ENCODE data around the gene MAGI1.

Gene MAGI1

DNA sequence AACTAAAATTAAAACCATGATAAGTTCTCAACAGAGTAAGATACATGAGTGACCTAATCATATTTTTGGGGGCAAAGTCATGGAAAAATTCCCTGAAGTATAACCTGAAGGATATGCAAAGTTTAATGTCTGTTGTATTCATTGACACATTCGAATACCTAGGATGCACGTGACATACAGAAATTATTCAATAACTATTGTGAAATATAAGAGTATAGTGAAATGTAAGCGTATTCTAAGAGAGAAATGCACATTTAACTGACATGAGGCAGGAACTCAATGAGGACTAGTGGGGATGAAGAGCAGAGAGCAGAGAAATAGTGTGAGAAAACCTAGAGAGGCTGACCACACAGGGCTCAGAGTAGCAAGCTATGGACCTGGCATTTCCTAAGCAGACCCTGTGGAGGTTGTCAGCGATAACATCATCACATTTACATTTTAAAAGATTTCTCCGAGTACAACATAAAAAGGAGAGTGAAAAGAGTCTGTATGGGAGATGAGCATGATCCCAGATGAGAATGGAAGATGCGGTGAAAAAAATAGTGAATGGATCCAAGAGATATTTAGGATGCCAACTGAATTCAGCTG lies 588.8 kb downstream of the MAGI1 start:
- FAIRE-seq, result no peak
- no peak for DNase-seq (ENCODE audit: insufficient read length)
- no peak for TF ChIP-seq TAF1 (IDR thresholded peaks at IDR 0.05; ENCODE audit: borderline replicate concordance, low read depth, low read length)

GRCh38 chr3:65448120-65448519 lies 590.6 kb downstream of the MAGI1 start:
- TF ChIP-seq TAF1 (IDR thresholded peaks at IDR 0.05; ENCODE audit: borderline replicate concordance, low read depth, low read length), result no peak
- no peak for TF ChIP-seq POLR2AphosphoS5 (IDR thresholded peaks at IDR 0.05; ENCODE audit: low read depth, low read length)
- no peak for TF ChIP-seq POLR2A (IDR thresholded peaks at IDR 0.05; ENCODE audit: low read depth, low read length)
- no peak for DNase-seq (ENCODE audit: insufficient read length)
- FAIRE-seq, result no peak

- FAIRE-seq, result no peak
- no peak for DNase-seq (ENCODE audit: insufficient read length)
- TF ChIP-seq TAF1 (IDR thresholded peaks at IDR 0.05; ENCODE audit: borderline replicate concordance, low read depth, low read length) (no peak), POLR2AphosphoS5 (IDR thresholded peaks at IDR 0.05; ENCODE audit: low read depth, low read length) (no peak), POLR2A (IDR thresholded peaks at IDR 0.05; ENCODE audit: low read depth, low read length) (no peak)
Measured at GRCh38 chr3:65445573-65446169, 593.0 kb downstream of the MAGI1 start.

DNA sequence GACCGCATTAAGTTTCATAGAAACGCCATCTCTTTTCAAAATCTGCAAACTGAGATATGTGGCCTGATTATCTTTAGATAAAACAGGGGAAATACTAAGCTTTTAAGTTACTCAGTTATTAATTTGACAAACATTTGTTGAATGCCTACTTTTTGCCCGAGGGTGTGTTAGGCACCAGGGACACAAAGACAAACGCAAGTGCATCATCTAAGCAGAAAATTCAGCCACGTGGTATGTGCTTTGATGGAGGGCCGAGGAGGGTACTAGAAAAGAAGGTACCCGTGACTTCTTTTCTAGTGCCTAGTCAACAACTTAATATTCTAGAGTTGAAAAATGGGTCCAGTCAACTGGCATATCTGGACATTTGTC lies 594.3 kb downstream of the MAGI1 start:
- TF ChIP-seq POLR2A (IDR thresholded peaks at IDR 0.05; ENCODE audit: low read depth, low read length) (no peak), POLR2AphosphoS5 (IDR thresholded peaks at IDR 0.05; ENCODE audit: low read depth, low read length) (no peak), TAF1 (IDR thresholded peaks at IDR 0.05; ENCODE audit: borderline replicate concordance, low read depth, low read length) (no peak)
- DNase-seq (ENCODE audit: insufficient read length) (no peak), FAIRE-seq (no peak)

GRCh38 chr3:65443739-65444446 lies 594.8 kb downstream of the MAGI1 start:
- TF ChIP-seq POLR2A (IDR thresholded peaks at IDR 0.05; ENCODE audit: low read depth, low read length), result no peak
- TF ChIP-seq TAF1 (IDR thresholded peaks at IDR 0.05; ENCODE audit: borderline replicate concordance, low read depth, low read length), result no peak
- TF ChIP-seq POLR2AphosphoS5 (IDR thresholded peaks at IDR 0.05; ENCODE audit: low read depth, low read length), result no peak
- DNase-seq (ENCODE audit: insufficient read length) (no peak), FAIRE-seq (no peak)

DNA sequence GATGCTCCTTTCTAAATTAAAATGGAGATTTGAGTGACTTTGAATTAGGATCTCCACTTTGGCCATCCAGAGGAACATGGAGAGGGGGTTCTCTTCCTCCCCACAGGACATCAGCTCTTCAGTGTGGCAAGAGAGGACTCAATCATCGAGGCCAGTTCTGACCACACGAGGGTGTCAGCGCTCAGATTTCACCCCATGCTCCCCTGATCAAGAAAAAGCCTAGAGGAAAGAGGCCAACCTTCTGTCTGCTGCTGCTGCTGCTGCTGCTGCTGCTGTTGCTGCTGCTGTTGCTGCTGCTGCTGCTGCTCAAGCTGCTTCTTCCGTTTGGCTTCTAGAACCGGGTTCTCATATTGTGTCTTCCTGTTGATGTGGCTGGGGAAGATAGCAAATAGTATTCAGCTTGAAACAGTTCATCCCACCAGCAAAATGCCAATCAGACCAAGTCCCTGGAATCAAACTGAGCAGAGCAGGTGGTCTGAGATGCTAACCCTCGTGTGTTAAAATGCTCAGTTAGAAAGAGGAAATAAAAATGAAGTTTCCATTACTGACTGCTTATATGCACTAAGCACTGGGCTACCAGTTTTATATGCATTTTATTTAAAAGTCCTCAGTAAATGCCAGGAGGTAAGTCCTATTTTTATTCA lies 599.0 kb downstream of the MAGI1 start:
- FAIRE-seq (peak; percentile 68), DNase-seq (ENCODE audit: insufficient read length) (no peak)
- TF ChIP-seq POLR2A (IDR thresholded peaks at IDR 0.05; ENCODE audit: low read depth, low read length) (no peak), TAF1 (IDR thresholded peaks at IDR 0.05; ENCODE audit: borderline replicate concordance, low read depth, low read length) (no peak)

GRCh38 chr3:65438612-65439011 lies 600.1 kb downstream of the MAGI1 start:
- DNase-seq (ENCODE audit: insufficient read length) (no peak), FAIRE-seq (no peak)
- TF ChIP-seq POLR2AphosphoS5 (IDR thresholded peaks at IDR 0.05; ENCODE audit: low read depth, low read length) (no peak), TAF1 (IDR thresholded peaks at IDR 0.05; ENCODE audit: borderline replicate concordance, low read depth, low read length) (no peak), POLR2A (IDR thresholded peaks at IDR 0.05; ENCODE audit: low read depth, low read length) (no peak)

- FAIRE-seq (peak; percentile 40), DNase-seq (ENCODE audit: insufficient read length) (no peak)
- TF ChIP-seq POLR2AphosphoS5 (IDR thresholded peaks at IDR 0.05; ENCODE audit: low read depth, low read length) (no peak), POLR2A (IDR thresholded peaks at IDR 0.05; ENCODE audit: low read depth, low read length) (no peak)
Measured at GRCh38 chr3:65438096-65438495, 600.6 kb downstream of the MAGI1 start.

GRCh38 chr3:65436580-65436979 lies 602.1 kb downstream of the MAGI1 start:
- TF ChIP-seq POLR2A (IDR thresholded peaks at IDR 0.05; ENCODE audit: low read depth, low read length), result no peak
- TF ChIP-seq TAF1 (IDR thresholded peaks at IDR 0.05; ENCODE audit: borderline replicate concordance, low read depth, low read length), result no peak
- no peak for TF ChIP-seq POLR2AphosphoS5 (IDR thresholded peaks at IDR 0.05; ENCODE audit: low read depth, low read length)
- DNase-seq (ENCODE audit: insufficient read length), result no peak
- FAIRE-seq, result peak; percentile 46

DNA sequence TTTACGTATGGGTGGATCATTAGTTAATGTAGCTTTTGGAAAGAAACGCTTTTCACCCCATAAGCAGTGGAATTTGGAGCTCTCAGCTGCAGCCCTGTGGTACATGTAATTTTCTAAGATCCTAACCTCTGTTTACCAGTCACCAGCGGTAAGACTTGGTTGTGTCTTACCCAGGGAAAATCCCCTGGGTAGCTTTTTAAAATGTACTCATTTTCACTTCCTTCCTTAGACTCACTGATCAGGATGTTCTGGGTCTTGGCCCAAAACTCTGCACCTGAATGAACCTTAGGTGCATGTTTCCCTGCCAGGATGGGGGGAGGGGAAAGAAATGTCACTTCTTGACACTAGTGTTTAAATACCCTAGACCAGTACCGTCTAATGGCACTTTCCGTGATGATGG lies 605.2 kb downstream of the MAGI1 start:
- FAIRE-seq, result peak; percentile 36
- no peak for DNase-seq (ENCODE audit: insufficient read length)
- TF ChIP-seq POLR2A (IDR thresholded peaks at IDR 0.05; ENCODE audit: low read depth, low read length), result no peak
- no peak for TF ChIP-seq POLR2AphosphoS5 (IDR thresholded peaks at IDR 0.05; ENCODE audit: low read depth, low read length)
- TF ChIP-seq TAF1 (IDR thresholded peaks at IDR 0.05; ENCODE audit: borderline replicate concordance, low read depth, low read length), result no peak

GRCh38 chr3:65432388-65433003 lies 606.2 kb downstream of the MAGI1 start:
- FAIRE-seq (no peak), DNase-seq (ENCODE audit: insufficient read length) (no peak)
- no peak for TF ChIP-seq POLR2A (IDR thresholded peaks at IDR 0.05; ENCODE audit: low read depth, low read length)
- TF ChIP-seq POLR2AphosphoS5 (IDR thresholded peaks at IDR 0.05; ENCODE audit: low read depth, low read length), result no peak
- no peak for TF ChIP-seq TAF1 (IDR thresholded peaks at IDR 0.05; ENCODE audit: borderline replicate concordance, low read depth, low read length)

Measured in GM12892 (cell line).